Adipocyte (in vitro differentiated cells): ENCODE results near the gene SAP30L.

ENCODE experiments used
- DNase-seq: peaks from one replicate; pipeline ENCODE4 v3.0.0-alpha.2; 2015; ENCODE audit warnings: low read depth
- H3K27me3 ChIP-seq: replicated peaks from 2 replicates; pipeline ENCODE4 v1.7.0; 2013; ENCODE audit warnings: mild to moderate bottlenecking, low read length, moderate library complexity; ENCODE audit not compliant: control insufficient read depth, insufficient read depth
- H3K36me3 ChIP-seq: 2 replicates; pipeline ENCODE4 v1.7.0; 2013; ENCODE audit warnings: low read length, mild to moderate bottlenecking, moderate library complexity; ENCODE audit not compliant: control insufficient read depth, insufficient read depth, severe bottlenecking
- H3K4me1 ChIP-seq: 2 replicates; pipeline ENCODE4 v1.7.0; 2013; ENCODE audit warnings: mild to moderate bottlenecking, low read length, moderate library complexity; ENCODE audit not compliant: control insufficient read depth, insufficient read depth
- H3K4me3 ChIP-seq: 2 replicates; pipeline ENCODE4 v1.7.0; 2013; ENCODE audit warnings: mild to moderate bottlenecking, low read length, moderate library complexity
- H3K9ac ChIP-seq: 2 replicates; pipeline ENCODE4 v1.7.0; 2013; ENCODE audit warnings: mild to moderate bottlenecking, low read length, moderate library complexity
- H3K9me3 ChIP-seq: 2 replicates; pipeline ENCODE4 v1.7.0; 2013; ENCODE audit warnings: mild to moderate bottlenecking, low read length, moderate library complexity; ENCODE audit not compliant: control insufficient read depth

SAP30L gene

GRCh38 chr5:154483654-154484392, 38.0 kb downstream of the SAP30L start:
- no peak overlapping the region for H3K4me3 ChIP-seq
- no peak for DNase-seq
- H3K9me3 ChIP-seq: peaks cover 9% of the 10 kb centered on the region
- H3K27me3 ChIP-seq: peaks cover 95% of the 10 kb centered on the region
- H3K9ac ChIP-seq: no peak overlapping the region
- H3K4me1 ChIP-seq: no peaks in the 10 kb centered on the region
- no peaks in the 10 kb centered on the region for H3K36me3 ChIP-seq

- Histone ChIP-seq H3K4me3 (no peak overlapping the region), H3K4me1 (no peaks in the 10 kb centered on the region), H3K9me3 (peaks cover 9% of the 10 kb centered on the region), H3K36me3 (no peaks in the 10 kb centered on the region), H3K9ac (no peak overlapping the region), H3K27me3 (peaks cover 95% of the 10 kb centered on the region)
- no peak for DNase-seq
These were observed 38.7 kb downstream of the SAP30L start for GRCh38 chr5:154484393-154485095.

- Histone ChIP-seq H3K4me3 (no peak overlapping the region), H3K27me3 (peaks cover 95% of the 10 kb centered on the region), H3K4me1 (no peaks in the 10 kb centered on the region), H3K36me3 (no peaks in the 10 kb centered on the region), H3K9me3 (peaks cover 9% of the 10 kb centered on the region), H3K9ac (no peak overlapping the region)
- no peak for DNase-seq
These were observed 39.3 kb downstream of the SAP30L start for GRCh38 chr5:154485096-154485491.

GRCh38 chr5:154485850-154486426, 40.1 kb downstream of the SAP30L start:
- Histone ChIP-seq H3K4me1 (no peaks in the 10 kb centered on the region), H3K4me3 (no peak overlapping the region), H3K36me3 (no peaks in the 10 kb centered on the region), H3K9me3 (peaks cover 9% of the 10 kb centered on the region), H3K27me3 (peaks cover 91% of the 10 kb centered on the region), H3K9ac (no peak overlapping the region)
- no peak for DNase-seq

DNA sequence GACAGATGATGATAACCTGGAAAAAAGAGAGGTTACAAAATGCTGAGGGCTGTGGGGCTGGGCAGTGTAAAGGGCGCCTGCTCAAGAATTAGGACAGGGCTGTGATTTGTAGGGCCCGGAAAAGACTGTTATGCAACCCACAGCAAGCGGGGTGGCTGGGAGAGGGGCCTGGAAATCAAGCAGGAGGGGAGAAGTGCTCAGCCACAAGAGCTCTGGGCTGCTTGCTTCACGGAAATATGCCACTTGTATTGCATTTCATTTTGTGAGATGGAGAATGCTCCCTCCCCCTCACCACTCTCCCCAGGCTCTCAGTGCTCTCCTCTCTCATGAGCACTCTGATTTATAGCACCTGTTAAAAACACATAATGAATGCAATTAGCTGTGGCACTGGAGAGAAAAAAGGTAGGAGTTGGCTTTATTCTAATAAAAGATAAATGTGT, 40.6 kb downstream of the SAP30L start:
- Histone ChIP-seq H3K4me3 (no peak overlapping the region), H3K36me3 (no peaks in the 10 kb centered on the region), H3K4me1 (no peaks in the 10 kb centered on the region), H3K9me3 (peaks cover 7% of the 10 kb centered on the region), H3K9ac (no peak overlapping the region), H3K27me3 (peaks cover 86% of the 10 kb centered on the region)
- DNase-seq: no peak

- Histone ChIP-seq H3K36me3 (no peaks in the 10 kb centered on the region), H3K4me1 (no peaks in the 10 kb centered on the region), H3K4me3 (no peak overlapping the region), H3K9ac (no peak overlapping the region), H3K27me3 (peaks cover 82% of the 10 kb centered on the region), H3K9me3 (no peaks in the 10 kb centered on the region)
- DNase-seq: no peak
These were observed 41.7 kb downstream of the SAP30L start for GRCh38 chr5:154487541-154487940.

DNA sequence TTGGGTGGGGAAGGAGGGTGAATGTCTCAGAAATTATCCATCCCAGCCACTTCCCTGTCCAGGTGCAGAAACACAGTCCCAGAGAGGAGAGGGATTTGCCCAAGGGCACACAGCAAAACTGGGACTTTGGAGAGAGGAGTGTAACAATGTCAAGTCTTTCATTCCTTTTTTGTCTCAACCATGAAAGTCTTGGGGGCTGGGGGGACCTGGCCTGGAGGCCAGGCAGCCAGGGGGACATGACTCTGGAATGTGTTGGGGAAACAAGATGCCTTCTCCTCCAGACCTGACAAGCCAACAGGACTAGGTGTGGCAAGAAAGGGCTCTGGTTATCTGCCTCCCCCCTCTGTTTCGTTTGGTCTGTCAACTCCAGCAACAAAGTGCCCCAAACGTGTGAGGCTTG, 46.1 kb downstream of the SAP30L start:
- Histone ChIP-seq H3K27me3 (peaks cover 72% of the 10 kb centered on the region), H3K9ac (no peak overlapping the region), H3K4me1 (no peaks in the 10 kb centered on the region), H3K9me3 (no peaks in the 10 kb centered on the region), H3K36me3 (no peaks in the 10 kb centered on the region), H3K4me3 (no peak overlapping the region)
- no peak for DNase-seq

GRCh38 chr5:154493274-154493673, 47.5 kb downstream of the SAP30L start:
- Histone ChIP-seq H3K9me3 (no peaks in the 10 kb centered on the region), H3K27me3 (peaks cover 70% of the 10 kb centered on the region), H3K4me3 (no peak overlapping the region), H3K4me1 (no peaks in the 10 kb centered on the region), H3K9ac (no peak overlapping the region), H3K36me3 (no peaks in the 10 kb centered on the region)
- no peak for DNase-seq

GRCh38 chr5:154494036-154494435, 48.2 kb downstream of the SAP30L start:
- Histone ChIP-seq H3K9ac (no peak overlapping the region), H3K9me3 (no peaks in the 10 kb centered on the region), H3K27me3 (peaks cover 71% of the 10 kb centered on the region), H3K4me3 (no peak overlapping the region), H3K4me1 (no peaks in the 10 kb centered on the region), H3K36me3 (no peaks in the 10 kb centered on the region)
- no peak for DNase-seq

GRCh38 chr5:154498591-154498990, 52.8 kb downstream of the SAP30L start:
- Histone ChIP-seq H3K9me3 (no peaks in the 10 kb centered on the region), H3K36me3 (no peaks in the 10 kb centered on the region), H3K4me1 (no peaks in the 10 kb centered on the region), H3K9ac (no peak overlapping the region), H3K4me3 (no peak overlapping the region), H3K27me3 (peaks cover 61% of the 10 kb centered on the region)
- no peak for DNase-seq

- no peak overlapping the region for H3K4me3 ChIP-seq
- H3K4me1 ChIP-seq: no peaks in the 10 kb centered on the region
- H3K9ac ChIP-seq: no peak overlapping the region
- no peaks in the 10 kb centered on the region for H3K36me3 ChIP-seq
- H3K27me3 ChIP-seq: peaks cover 57% of the 10 kb centered on the region
- DNase-seq: no peak
- no peaks in the 10 kb centered on the region for H3K9me3 ChIP-seq
These were observed 53.2 kb downstream of the SAP30L start for GRCh38 chr5:154498994-154499393.
